HL-60 (cell line): ENCODE data around the gene CACNA1C.

ENCODE experiments used
- GABPA ChIP-seq: IDR thresholded peaks from 2 replicates; pipeline ENCODE4 v1.6.1; 2012; ENCODE audit warnings: low read depth
- POLR2AphosphoS5 ChIP-seq: IDR thresholded peaks from 2 replicates; pipeline ENCODE4 v1.6.1; 2012; ENCODE audit warnings: low read depth
- SPI1 ChIP-seq: IDR thresholded peaks from 2 replicates; pipeline ENCODE4 v1.6.1; 2012; ENCODE audit warnings: low read depth, mild to moderate bottlenecking, borderline replicate concordance
- TF ChIP-seq, protein P1 (sequence below): IDR thresholded peaks from one replicate; pipeline ENCODE4 v1.5.1; 2011; ENCODE audit warnings: low read length, control low read depth, inconsistent platforms; ENCODE audit not compliant: insufficient read depth
- TF ChIP-seq, protein P2 (sequence below): IDR thresholded peaks from 2 replicates; pipeline ENCODE4 v1.6.1; 2012; ENCODE audit warnings: low read depth; ENCODE audit not compliant: insufficient replicate concordance

DNA sequence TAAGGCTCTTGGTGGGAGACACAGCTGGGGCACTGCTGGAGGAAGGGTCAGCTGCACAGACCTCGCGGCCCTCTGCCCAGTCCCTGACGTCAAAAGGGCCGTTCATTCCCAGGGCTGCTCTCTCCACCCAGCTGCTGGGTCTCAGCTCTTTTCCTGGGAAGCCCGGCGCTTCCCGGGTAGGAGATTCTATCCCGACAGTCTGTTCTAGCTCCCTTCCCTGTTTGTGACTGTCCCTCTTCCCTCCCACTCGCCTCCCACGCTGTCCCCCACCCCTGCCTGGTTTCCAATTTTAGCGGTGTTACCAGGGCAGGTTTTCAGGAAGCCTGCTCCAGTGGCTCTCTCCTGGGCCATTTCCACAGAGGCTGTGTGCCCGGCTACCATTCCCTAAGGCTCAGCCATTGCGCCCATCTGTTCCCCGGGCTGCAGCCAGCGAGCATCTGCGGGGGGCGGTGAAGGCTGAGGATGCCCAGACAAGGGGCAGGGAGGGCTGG lies 186.6 kb downstream of the CACNA1C start:
- TF ChIP-seq POLR2AphosphoS5 (no peak), SPI1 (no peak), GABPA (no peak)
- TF ChIP-seq, protein P1, sequence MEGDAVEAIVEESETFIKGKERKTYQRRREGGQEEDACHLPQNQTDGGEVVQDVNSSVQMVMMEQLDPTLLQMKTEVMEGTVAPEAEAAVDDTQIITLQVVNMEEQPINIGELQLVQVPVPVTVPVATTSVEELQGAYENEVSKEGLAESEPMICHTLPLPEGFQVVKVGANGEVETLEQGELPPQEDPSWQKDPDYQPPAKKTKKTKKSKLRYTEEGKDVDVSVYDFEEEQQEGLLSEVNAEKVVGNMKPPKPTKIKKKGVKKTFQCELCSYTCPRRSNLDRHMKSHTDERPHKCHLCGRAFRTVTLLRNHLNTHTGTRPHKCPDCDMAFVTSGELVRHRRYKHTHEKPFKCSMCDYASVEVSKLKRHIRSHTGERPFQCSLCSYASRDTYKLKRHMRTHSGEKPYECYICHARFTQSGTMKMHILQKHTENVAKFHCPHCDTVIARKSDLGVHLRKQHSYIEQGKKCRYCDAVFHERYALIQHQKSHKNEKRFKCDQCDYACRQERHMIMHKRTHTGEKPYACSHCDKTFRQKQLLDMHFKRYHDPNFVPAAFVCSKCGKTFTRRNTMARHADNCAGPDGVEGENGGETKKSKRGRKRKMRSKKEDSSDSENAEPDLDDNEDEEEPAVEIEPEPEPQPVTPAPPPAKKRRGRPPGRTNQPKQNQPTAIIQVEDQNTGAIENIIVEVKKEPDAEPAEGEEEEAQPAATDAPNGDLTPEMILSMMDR = no peak
- TF ChIP-seq, protein P2, sequence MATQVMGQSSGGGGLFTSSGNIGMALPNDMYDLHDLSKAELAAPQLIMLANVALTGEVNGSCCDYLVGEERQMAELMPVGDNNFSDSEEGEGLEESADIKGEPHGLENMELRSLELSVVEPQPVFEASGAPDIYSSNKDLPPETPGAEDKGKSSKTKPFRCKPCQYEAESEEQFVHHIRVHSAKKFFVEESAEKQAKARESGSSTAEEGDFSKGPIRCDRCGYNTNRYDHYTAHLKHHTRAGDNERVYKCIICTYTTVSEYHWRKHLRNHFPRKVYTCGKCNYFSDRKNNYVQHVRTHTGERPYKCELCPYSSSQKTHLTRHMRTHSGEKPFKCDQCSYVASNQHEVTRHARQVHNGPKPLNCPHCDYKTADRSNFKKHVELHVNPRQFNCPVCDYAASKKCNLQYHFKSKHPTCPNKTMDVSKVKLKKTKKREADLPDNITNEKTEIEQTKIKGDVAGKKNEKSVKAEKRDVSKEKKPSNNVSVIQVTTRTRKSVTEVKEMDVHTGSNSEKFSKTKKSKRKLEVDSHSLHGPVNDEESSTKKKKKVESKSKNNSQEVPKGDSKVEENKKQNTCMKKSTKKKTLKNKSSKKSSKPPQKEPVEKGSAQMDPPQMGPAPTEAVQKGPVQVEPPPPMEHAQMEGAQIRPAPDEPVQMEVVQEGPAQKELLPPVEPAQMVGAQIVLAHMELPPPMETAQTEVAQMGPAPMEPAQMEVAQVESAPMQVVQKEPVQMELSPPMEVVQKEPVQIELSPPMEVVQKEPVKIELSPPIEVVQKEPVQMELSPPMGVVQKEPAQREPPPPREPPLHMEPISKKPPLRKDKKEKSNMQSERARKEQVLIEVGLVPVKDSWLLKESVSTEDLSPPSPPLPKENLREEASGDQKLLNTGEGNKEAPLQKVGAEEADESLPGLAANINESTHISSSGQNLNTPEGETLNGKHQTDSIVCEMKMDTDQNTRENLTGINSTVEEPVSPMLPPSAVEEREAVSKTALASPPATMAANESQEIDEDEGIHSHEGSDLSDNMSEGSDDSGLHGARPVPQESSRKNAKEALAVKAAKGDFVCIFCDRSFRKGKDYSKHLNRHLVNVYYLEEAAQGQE = no peak
